ENCODE results near the gene TUBB4B. TPM values are rescaled to one million over a fixed set of nuclear protein-coding genes. Genes with fewer than 3 reads are reported as not detected.

TUBB4B gene
- total and polyA plus RNA-seq, 3 donors from 2014 or later = 856 to 1,777 (median 940) TPM

DNA sequence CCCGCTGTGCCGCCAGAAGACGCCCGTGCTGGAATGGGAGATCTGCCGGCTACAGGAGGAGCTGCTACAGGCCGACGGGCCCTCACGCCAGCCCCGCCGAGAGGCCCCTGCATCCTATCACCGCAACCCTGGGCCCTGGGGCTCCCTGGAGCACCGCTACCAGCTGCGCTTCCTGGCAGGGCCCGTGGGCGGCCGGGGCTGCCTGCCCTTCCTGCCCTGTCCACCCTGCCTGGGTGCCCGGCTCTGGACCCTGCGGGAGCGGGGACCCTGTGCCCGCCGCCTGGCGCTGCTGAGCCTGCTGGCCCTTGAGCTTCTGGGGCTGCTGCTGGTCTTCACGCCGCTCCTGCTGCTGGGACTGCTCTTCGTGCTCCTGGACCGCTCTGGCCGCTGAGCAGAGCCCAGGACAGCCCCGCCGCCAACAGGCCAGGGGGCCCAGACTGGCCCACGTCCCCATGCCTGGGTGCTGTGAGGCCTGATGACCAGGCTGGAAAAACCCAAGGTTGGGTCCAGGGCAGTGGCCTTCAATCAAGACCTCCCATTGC, 22.8 kb upstream of the TUBB4B start:
- TF ChIP-seq POLR2A (IDR thresholded peaks at IDR 0.05) (no peak), CTCF (IDR thresholded peaks at IDR 0.05) (no peak)
- no peaks in the 10 kb centered on the region for H3K9me3 ChIP-seq
- no peak for DNase-seq
- H3K4me3 ChIP-seq = peak overlapping the region in 1 of 2 donors; percentile 54
- H3K27ac ChIP-seq = no peak overlapping the region
- H3K36me3 ChIP-seq (ENCODE audit: low read depth, missing control alignments) = no peaks in the 10 kb centered on the region
- H3K27me3 ChIP-seq = no peaks in the 10 kb centered on the region
- WGBS, 2 donors = 66 to 72% methylated on average over 13 to 30 of the region's 30 CpGs
- H3K4me1 ChIP-seq = peaks cover 28% of the 10 kb centered on the region
- intact Hi-C loops (cut with DNase I; ENCODE audit: low total_unique reads) = no loop called here

DNA sequence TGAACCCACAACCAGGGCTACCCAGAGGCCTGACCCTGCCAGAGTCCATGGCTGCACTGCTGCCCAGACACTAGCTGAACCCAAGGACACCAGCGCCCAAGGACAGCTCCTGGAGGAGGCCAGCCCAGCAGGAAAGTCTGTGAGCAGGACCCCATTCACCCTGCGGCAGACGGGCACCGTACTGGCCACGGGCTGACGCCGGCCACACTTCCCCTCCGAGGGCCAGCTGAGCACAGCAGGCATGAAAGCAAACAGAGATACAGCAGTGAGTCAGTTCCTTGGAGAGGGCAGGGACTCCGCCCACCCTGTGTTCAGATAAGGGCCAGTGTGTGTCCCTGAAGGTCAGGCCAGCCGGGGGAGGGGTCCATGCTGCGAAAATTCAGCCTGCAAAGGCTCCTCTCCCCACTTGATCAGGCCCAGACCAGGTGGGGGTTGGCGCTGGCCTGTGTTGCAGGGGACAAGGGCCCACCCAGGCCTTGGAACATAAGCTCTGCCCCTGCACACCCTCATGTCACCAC, 22.3 kb upstream of the TUBB4B start:
- no peak overlapping the region for H3K27ac ChIP-seq
- H3K4me3 ChIP-seq = peak overlapping the region in 1 of 2 donors; percentile 54

DNA sequence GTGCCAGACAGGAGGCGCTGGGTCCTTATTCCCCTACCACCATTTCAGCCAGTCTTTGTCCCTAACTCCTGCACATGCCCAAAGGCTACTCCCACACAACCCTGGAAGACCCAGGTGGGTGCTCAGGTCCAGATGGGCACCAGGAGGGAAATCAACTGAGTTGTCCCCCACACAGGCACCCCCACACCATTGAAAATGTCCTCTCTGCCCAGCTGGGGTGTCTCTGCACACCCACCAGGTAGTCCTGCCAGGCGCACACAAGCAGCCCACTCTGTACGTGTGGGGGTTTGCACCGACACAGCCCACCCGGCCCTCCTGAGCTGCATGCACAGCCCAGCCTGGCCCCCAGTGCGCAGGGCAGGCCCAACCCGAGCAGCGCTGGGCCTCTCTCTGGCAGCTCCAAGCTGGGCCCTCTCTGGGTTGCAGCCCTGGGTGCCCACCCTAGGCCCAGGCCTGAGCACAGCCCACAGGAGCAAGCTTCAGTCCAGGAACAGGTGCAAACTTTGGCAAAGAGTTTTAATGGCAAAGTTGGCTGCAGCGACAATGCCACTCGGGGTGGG, 21.2 kb upstream of the TUBB4B start:
- H3K4me1 ChIP-seq = peaks cover 29% of the 10 kb centered on the region

More for the DNA sequence above, 22.3 kb upstream of the TUBB4B start:
- intact Hi-C loops (cut with DNase I; ENCODE audit: low total_unique reads) = no loop called here
- no peaks in the 10 kb centered on the region for H3K27me3 ChIP-seq
- DNase-seq = peak; percentile 71
- WGBS, 2 donors = 50 to 76% methylated on average over 4 to 12 of the region's 12 CpGs
- H3K4me1 ChIP-seq = peaks cover 29% of the 10 kb centered on the region
- no peaks in the 10 kb centered on the region for H3K9me3 ChIP-seq
- no peaks in the 10 kb centered on the region for H3K36me3 ChIP-seq (ENCODE audit: low read depth, missing control alignments)
- TF ChIP-seq CTCF (IDR thresholded peaks at IDR 0.05) (no peak), POLR2A (IDR thresholded peaks at IDR 0.05) (no peak)

GRCh38 chr9:137220317-137221094, 20.6 kb upstream of the TUBB4B start:
- intact Hi-C loops (cut with DNase I; ENCODE audit: low total_unique reads) = loop anchor here (10.0 kb wide), 1 partner anchor 106 kb away; the partner anchor contains the start of gene DPP7
- Histone ChIP-seq H3K4me1 (peaks cover 29% of the 10 kb centered on the region), H3K9me3 (no peaks in the 10 kb centered on the region), H3K27ac (no peak overlapping the region), H3K4me3 (no peak overlapping the region), H3K36me3 (ENCODE audit: low read depth, missing control alignments) (no peaks in the 10 kb centered on the region), H3K27me3 (no peaks in the 10 kb centered on the region)
- DNase-seq = no peak
- TF ChIP-seq POLR2A (IDR thresholded peaks at IDR 0.05) = no peak
- 84 to 88% methylated on average over 18 to 51 of the region's 52 CpGs for WGBS, 2 donors

More for the DNA sequence above, 21.2 kb upstream of the TUBB4B start:
- H3K9me3 ChIP-seq = no peaks in the 10 kb centered on the region
- H3K27me3 ChIP-seq = no peaks in the 10 kb centered on the region
- H3K27ac ChIP-seq = no peak overlapping the region
- TF ChIP-seq CTCF (IDR thresholded peaks at IDR 0.05) = no peak
- no peak for TF ChIP-seq POLR2A (IDR thresholded peaks at IDR 0.05)
- H3K4me3 ChIP-seq = no peak overlapping the region
- intact Hi-C loops (cut with DNase I; ENCODE audit: low total_unique reads) = loop anchor here (10.0 kb wide), 1 partner anchor 105 kb away; the partner anchor contains the start of gene DPP7
- 84 to 96% methylated on average over 4 to 10 of the region's 10 CpGs for WGBS, 2 donors
- no peak for DNase-seq
- H3K36me3 ChIP-seq (ENCODE audit: low read depth, missing control alignments) = no peaks in the 10 kb centered on the region

DNA sequence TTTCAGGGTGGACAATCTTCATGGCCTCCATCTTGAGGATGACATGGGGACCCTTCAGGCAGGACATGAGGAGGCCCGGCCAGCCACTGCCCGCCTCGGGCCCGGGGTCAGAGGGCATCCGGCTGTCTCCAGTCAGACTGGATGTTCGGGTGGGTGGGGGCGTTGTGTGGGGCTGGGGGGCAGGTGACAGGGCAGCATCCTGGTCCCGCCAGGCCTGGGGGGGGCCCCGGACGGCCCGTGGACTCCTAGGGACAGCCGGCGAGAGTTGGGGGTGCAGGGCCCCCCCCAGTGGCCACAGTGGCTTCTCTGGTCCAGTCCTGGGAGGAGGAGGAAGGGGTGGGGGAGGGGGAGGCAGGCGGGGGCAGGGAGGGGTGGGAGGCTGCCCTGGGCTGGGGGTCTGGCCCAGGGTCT, 20.0 kb upstream of the TUBB4B start:
- H3K36me3 ChIP-seq (ENCODE audit: low read depth, missing control alignments) = no peaks in the 10 kb centered on the region
- no peak overlapping the region for H3K27ac ChIP-seq
- H3K4me1 ChIP-seq = peaks cover 25% of the 10 kb centered on the region
- TF ChIP-seq CTCF (IDR thresholded peaks at IDR 0.05) (no peak), POLR2A (IDR thresholded peaks at IDR 0.05) (no peak)
- H3K9me3 ChIP-seq = no peaks in the 10 kb centered on the region
- 53% methylated on average over 13 of the region's 14 CpGs; no CpG with 5 or more reads in 1 of the 2 donors for WGBS, 2 donors
- no peak overlapping the region for H3K4me3 ChIP-seq
- intact Hi-C loops (cut with DNase I; ENCODE audit: low total_unique reads) = loop anchor here (10.0 kb wide), 1 partner anchor 106 kb away; the partner anchor contains the start of gene DPP7
- no peak for DNase-seq
- H3K27me3 ChIP-seq = no peaks in the 10 kb centered on the region
